ENCODE results near the gene JADE2.

GRCh38 chr5:134550271-134551214 lies 25.1 kb downstream of the JADE2 start:
- TF ChIP-seq CTCF (IDR thresholded peaks at IDR 0.05; ENCODE audit: poor library complexity) (no peak), EZH2 (IDR thresholded peaks at IDR 0.05; ENCODE audit: borderline replicate concordance) (no peak)
